MCF 10A (cell line): ENCODE measurements around the gene KRTAP5-9. TPM values are rescaled to one million over a fixed set of nuclear protein-coding genes. Genes with fewer than 3 reads are reported as not detected.
"Not testable (repeated sequence)": the region's sequence is repeated elsewhere in the genome, so short reads cannot be mapped to it uniquely, and the experiment has no call there.

Experiments used
- BruUV-seq: library from RNA; stranded (reverse); fragments of 400-500 nt; replicated peaks from 2 replicates; lab custom pipeline; 2021; lab: Mats Ljungman, UMichigan
- CTCF ChIA-PET: fragments of 300-600 bp; sonication (Branson Sonifier 250); formaldehyde crosslinking; extraction: SDS; loops from one replicate; lab custom pipeline; 2021; ENCODE audit warnings: antibody characterized with exemption, inconsistent platforms; lab: Yijun Ruan, JAX
- POLR2A ChIA-PET: fragments of 300-600, 350-650 bp; sonication (Branson Sonifier 250); formaldehyde crosslinking; extraction: SDS; loops from one replicate; lab custom pipeline; 2020; ENCODE audit warnings: antibody characterized with exemption, inconsistent platforms; lab: Yijun Ruan, JAX
- DNase-seq: peaks from one replicate; pipeline ENCODE4 v3.0.0-alpha.2; 2018; ENCODE audit not compliant: unreplicated experiment
- H3K27ac Mint-ChIP-seq: one replicate; pipeline ENCODE4 v1.8.0; 2022; ENCODE audit warnings: mild to moderate bottlenecking, low read depth, mixed read lengths; ENCODE audit not compliant: unreplicated experiment
- H3K27me3 Mint-ChIP-seq: one replicate; pipeline ENCODE4 v1.8.0; 2022; ENCODE audit warnings: mixed read lengths; ENCODE audit not compliant: insufficient read depth, unreplicated experiment
- H3K36me3 Mint-ChIP-seq: one replicate; pipeline ENCODE4 v1.8.0; 2022; ENCODE audit warnings: mild to moderate bottlenecking, moderate library complexity, mixed read lengths; ENCODE audit not compliant: insufficient read depth, unreplicated experiment
- H3K4me1 Mint-ChIP-seq: one replicate; pipeline ENCODE4 v1.8.0; 2022; ENCODE audit warnings: mixed read lengths; ENCODE audit not compliant: insufficient read depth, unreplicated experiment
- H3K4me3 Mint-ChIP-seq: one replicate; pipeline ENCODE4 v1.8.0; 2022; ENCODE audit warnings: mild to moderate bottlenecking, moderate library complexity, mixed read lengths; ENCODE audit not compliant: unreplicated experiment
- H3K9me3 Mint-ChIP-seq: one replicate; pipeline ENCODE4 v1.8.0; 2022; ENCODE audit warnings: mixed read lengths; ENCODE audit not compliant: unreplicated experiment
- intact Hi-C: fragments of 100-400 bp; cut with micrococcal nuclease; formaldehyde crosslinking; loops from 2 replicates; pipeline ENCODE4 v1.14.1; 2022
- total RNA-seq: library from RNA; stranded (reverse); gene quantifications from 2 replicates; pipeline ENCODE4 v1.2.3, GENCODE V29; 2022
- TF ChIP-seq, protein P1 (sequence below): fragments of 200-600 bp; IDR thresholded peaks from one replicate; pipeline ENCODE4 v1.8.0; 2022; ENCODE audit warnings: antibody characterized with exemption, mild to moderate bottlenecking; ENCODE audit not compliant: unreplicated experiment

The KRTAP5-9 gene
- total RNA-seq, 1 experiment from 2014 or later = not detected

DNA sequence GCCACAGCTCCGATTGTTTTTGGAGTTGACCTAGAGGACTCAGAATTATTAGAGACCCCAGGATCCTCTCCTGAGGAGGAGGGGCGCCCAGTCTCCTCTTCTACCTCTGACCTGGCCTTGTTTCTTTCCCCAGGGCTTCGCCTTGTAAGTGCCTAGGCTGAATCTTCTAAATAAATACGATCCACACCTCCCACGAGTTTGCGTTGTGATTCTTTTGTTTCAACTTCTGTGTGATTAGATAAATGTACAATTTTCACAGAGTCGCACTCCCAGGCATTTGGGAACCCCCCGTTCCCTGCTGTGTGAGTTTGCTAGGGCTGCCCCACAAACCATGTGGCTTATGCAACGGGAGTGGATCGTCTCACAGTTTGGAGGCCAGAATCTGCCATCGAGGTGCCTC, 9.2 kb upstream of the KRTAP5-9 start:
- no peak for DNase-seq
- POLR2A ChIA-PET = no interaction called here
- intact Hi-C loops = no loop called here
- no peaks in the 10 kb centered on the region for H3K36me3 Mint-ChIP-seq
- no TSS peak for BruUV-seq
- no peak overlapping the region for H3K27ac Mint-ChIP-seq
- TF ChIP-seq, protein P1, sequence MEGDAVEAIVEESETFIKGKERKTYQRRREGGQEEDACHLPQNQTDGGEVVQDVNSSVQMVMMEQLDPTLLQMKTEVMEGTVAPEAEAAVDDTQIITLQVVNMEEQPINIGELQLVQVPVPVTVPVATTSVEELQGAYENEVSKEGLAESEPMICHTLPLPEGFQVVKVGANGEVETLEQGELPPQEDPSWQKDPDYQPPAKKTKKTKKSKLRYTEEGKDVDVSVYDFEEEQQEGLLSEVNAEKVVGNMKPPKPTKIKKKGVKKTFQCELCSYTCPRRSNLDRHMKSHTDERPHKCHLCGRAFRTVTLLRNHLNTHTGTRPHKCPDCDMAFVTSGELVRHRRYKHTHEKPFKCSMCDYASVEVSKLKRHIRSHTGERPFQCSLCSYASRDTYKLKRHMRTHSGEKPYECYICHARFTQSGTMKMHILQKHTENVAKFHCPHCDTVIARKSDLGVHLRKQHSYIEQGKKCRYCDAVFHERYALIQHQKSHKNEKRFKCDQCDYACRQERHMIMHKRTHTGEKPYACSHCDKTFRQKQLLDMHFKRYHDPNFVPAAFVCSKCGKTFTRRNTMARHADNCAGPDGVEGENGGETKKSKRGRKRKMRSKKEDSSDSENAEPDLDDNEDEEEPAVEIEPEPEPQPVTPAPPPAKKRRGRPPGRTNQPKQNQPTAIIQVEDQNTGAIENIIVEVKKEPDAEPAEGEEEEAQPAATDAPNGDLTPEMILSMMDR = no peak
- H3K27me3 Mint-ChIP-seq = no peaks in the 10 kb centered on the region
- no peak overlapping the region for H3K4me3 Mint-ChIP-seq
- peaks cover 9% of the 10 kb centered on the region for H3K9me3 Mint-ChIP-seq
- CTCF ChIA-PET = no interaction called here
- H3K4me1 Mint-ChIP-seq = no peaks in the 10 kb centered on the region

DNA sequence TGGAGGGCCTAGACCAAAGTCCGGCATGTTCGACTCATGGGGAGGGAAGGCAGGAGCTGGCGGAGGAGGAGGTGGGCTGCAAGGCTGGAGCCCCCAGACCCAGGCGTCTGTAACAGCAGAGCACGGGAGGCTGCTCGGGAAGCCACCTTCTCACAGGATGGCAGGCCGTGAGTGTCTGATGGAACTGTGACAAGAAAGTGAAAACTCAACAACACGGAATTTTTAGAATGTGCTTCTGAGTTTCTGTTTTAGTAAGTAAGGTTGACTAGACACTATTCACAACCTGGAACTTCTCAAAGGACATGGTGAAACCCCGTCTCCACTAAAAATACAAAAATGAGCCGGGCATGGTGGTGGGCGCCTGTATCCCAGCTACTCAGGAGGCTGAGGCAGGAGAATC, 8.2 kb upstream of the KRTAP5-9 start:
- POLR2A ChIA-PET = interaction anchor here (0.6 kb wide), 1 partner anchor 1068 kb away, joined by 3 read pairs; no protein-coding TSS in a partner anchor
- BruUV-seq, H3K27me3 Mint-ChIP-seq, H3K4me1 Mint-ChIP-seq, H3K36me3 Mint-ChIP-seq, intact Hi-C loops, H3K9me3 Mint-ChIP-seq, CTCF ChIA-PET, H3K4me3 Mint-ChIP-seq, H3K27ac Mint-ChIP-seq, DNase-seq: not testable (repeated sequence)

DNA sequence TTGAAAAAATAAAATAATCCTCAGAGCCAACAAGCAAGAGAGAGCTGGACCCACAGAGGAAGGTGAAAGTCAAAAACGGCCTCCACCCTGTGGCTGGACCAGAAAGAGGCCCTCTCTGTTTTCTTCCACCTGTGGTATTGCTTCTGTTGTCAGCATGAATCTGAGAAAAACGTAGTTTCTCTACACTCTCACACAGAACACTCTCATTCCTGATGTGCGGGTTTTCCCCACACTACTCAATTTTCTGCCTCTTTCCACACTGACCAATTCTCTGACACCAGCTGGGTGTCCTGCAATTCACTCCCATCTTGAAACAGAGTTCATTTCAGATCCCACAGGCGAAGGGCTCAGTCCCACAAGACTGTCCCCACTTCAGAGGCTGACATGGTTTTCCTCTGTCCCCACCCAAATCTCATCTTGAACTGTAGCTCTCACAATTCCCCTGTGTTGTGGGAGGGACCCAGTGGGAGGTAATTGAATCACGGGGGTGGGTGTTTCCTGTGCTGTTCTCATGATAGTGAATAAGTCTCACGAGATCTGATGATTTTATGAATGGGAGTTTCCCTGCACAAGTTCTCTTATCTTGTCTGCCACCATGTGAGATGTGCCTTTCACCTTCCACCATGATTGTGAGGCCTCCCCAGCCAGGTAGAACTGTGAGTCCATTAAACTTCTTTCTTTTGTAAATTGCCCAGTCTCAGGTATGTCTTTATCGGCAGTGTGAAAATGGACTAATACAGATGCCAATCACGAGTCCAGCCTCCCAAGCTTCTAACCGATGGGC, 7.5 kb upstream of the KRTAP5-9 start:
- H3K4me3 Mint-ChIP-seq, H3K27me3 Mint-ChIP-seq, H3K9me3 Mint-ChIP-seq, H3K27ac Mint-ChIP-seq, H3K4me1 Mint-ChIP-seq, H3K36me3 Mint-ChIP-seq, intact Hi-C loops, BruUV-seq, DNase-seq: not testable (repeated sequence)
- ChIA-PET CTCF (interaction anchor here (0.6 kb wide), 1 partner anchor 99 kb away, joined by 3 read pairs; no protein-coding TSS in a partner anchor), POLR2A (interaction anchor here (0.6 kb wide), 1 partner anchor 1067 kb away, joined by 3 read pairs; no protein-coding TSS in a partner anchor)

DNA sequence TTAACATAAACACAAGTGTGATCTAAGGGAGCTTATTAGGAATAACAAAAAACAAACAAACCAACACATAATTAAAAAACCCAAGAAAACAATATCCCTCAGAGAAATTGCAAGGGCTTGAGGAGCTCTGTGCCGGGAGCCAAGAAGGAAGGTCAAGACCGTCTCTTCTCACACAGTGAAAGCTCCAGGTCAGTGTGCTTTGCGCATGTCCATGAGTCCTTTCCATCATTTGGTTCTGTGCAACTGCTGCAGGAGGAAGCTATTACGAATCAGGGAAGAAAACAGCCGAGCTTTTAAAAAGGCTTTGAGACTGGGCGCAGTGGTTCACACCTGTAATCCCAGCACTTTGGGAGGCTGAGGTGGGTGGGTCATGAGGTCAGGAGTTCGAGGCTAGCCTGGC, 5.8 kb upstream of the KRTAP5-9 start:
- no TSS peak for BruUV-seq
- H3K4me1 Mint-ChIP-seq = no peaks in the 10 kb centered on the region
- H3K9me3 Mint-ChIP-seq = peaks cover 19% of the 10 kb centered on the region
- no peak for DNase-seq
- no peak overlapping the region for H3K4me3 Mint-ChIP-seq
- ChIA-PET POLR2A (interaction anchor here (1.0 kb wide), 1 partner anchor 9 kb away, joined by 5 read pairs; no protein-coding TSS in a partner anchor), CTCF (no interaction called here)
- TF ChIP-seq, protein P1 = no peak
- intact Hi-C loops = no loop called here
- no peaks in the 10 kb centered on the region for H3K36me3 Mint-ChIP-seq
- no peak overlapping the region for H3K27ac Mint-ChIP-seq
- no peaks in the 10 kb centered on the region for H3K27me3 Mint-ChIP-seq
